Measurements from ENCODE around the gene OSBPL2.

The OSBPL2 gene

GRCh38 chr20:62237801-62238568 lies at the start of gene OSBPL2:
TSS of gene OSBPL2 (plus strand) at chr20:62238521. CDS start at chr20:62256185, 17,664 bp downstream.
- DNase-seq (ENCODE audit: low spot score) = peak; percentile 100

DNA sequence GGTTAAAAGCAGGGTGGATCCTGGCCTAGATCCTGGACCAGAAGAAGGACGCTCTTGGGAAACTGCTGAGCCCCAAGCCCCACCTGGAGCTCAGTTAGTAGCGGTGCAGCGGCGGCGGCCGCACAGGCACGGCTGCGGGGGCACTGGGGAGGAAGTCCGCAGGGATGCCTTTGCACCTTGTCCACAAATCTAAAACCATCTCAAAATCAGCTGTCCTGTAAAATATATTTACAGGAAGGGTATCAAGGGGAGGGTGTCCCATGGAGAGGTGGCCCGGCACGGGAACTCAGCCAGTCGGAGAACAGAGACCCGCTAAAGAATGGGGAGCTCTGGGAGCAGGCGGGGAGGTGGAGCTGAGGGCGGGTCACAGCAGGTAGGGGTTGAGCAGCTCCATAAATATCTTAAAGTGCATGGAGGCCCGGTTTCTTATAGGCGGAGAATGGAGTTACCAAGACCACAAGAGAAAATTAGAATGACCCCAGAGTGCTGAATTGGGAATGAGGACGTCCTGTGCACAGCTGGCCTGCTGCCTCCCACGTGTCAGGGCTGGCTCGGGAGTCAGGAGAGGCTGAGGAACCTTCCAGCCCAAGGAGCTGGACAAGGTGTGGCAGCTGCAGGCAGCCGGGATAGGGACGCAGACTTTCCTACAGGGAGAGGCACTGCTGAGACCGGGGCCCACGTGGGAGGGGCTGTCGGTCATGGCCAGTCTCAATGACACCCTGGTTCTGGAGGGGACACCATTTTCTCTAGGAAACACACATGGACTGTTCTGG lies 47.5 kb upstream of the OSBPL2 start:
- DNase-seq (ENCODE audit: low spot score) = no peak

DNA sequence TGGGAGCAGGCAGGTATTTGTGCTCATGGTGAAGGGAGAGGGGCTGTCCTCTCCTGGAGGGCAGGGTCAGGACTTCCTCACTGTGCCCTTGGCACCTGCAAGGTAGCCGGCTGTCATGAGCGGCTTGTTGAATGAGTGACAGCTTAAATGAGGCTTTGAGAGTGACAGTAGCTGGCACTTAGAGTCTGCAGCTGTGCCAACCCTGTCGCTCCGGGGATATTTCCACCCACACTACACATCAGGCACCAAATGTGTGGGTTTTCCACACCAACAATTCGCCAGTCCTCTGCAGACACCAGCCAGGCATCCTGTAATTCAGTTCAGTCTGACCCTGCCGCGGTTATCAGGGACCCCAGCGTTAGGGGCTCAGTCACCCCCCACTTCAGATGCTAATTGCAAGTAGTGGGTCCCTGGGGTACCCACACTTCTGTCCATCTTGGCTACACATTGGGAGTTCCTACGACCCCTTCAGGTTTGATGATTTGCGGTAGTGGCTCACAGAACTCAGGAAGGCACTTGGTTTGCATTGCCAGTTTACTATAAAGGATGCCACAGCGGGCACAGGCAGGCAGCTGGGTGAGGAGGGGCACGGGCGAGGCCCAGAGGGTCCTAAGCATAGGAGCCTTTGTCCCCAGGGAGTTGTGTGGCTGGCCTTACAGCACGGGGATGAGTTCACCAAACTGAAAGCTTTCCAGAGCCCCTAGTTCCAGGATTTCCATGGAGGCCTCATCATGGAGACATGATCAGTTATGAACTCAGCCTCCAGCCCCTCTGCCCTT lies 46.4 kb upstream of the OSBPL2 start:
- no peak for DNase-seq (ENCODE audit: low spot score)

DNA sequence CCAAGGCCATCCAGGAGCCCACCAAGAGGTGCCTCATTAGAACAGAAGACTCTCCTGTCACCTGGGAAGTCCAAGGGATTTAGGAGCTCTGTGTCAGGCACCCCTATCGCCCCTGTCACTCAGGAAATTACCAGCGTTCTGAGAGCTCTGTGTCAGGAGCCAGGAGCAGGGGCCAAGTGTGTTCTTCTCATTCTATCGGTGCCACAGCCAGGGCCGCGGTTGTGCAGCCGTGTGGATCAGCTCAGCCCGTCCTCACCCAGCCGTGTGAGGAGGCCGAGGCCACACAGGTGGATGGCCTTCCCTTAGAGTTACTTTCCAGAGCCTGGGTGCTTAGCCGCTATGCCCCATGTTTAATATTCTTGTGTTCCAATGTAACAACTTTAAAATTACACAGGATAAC lies 45.7 kb upstream of the OSBPL2 start:
- DNase-seq (ENCODE audit: low spot score) = no peak

DNA sequence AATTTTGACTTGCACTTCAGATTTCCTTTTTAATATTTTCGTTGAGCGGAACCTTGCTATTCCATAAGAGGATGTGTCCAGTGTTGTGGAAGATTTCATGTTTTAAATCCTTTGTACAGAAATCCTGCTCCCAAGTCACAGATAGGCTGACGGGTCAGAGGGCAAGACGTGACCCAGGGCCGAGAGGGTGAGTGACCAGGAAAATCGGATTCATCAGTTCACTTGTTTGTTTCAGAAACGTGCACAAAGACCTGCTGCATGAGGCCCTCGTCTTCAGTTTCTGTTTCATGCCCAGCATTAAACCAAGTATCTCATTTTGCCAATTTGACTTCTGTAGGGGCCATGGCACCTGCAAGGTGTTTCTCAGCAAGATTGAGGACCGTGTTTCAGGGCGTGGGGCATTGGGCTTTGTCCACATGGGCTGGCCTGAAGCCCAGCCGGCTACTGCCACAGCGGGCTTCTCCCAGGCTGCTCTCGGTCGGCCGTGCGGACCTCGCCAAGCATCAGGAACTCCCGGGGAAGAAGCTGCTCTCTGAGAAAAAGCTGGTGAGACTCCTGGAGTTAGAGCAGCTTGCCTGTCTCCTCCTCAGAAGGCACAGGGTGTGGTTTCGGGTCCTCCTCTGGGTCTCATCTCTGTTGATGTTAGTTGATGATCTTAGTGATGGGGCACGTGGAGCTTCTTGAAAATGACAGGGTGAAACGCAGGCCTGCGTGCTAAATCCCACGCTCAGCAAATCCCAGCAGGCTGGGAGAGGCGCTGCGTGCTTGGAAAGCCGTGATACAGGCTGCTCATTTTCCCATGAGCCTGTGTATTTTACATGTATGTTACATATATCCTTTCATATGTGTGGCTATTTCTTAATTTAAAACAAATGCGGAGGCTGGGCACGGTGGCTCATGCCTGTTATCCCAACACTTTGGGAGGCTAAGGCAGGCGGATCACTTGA lies 45.0 kb upstream of the OSBPL2 start:
- no peak for DNase-seq (ENCODE audit: low spot score)

DNA sequence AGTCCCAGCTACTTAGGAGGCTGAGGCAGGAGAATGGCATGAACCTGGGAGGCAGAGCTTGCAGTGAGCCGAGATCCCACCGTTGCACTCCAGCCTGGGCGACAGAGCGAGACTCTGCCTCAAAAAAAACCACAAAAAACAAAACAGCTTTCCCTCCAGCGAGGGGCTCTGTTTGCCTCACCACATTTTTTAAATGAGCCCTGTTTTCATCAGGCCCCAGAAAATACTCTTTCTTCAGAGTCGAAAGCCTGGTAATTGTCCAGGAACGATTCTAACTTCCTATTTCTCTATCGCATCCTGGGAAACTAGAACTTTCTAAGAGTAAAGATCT lies 43.3 kb upstream of the OSBPL2 start:
- no peak for DNase-seq (ENCODE audit: low spot score)

DNA sequence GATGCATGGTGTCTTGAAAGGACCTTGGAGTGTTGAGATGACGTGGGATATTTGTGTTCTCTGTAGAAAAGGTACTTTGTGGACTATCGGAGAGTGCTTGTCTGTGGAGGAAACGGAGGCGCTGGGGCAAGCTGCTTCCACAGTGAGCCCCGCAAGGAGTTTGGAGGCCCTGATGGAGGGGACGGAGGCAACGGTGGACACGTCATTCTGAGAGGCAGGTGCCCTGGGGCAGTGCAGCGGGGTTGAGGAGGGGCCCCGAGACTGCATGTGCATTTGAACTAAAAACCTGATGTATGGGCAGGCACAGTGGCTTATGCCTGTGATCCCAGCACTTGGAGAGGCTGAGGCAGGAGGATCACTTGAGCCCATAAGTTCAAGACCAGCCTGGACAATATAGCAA lies 42.6 kb upstream of the OSBPL2 start:
- no peak for DNase-seq (ENCODE audit: low spot score)

DNA sequence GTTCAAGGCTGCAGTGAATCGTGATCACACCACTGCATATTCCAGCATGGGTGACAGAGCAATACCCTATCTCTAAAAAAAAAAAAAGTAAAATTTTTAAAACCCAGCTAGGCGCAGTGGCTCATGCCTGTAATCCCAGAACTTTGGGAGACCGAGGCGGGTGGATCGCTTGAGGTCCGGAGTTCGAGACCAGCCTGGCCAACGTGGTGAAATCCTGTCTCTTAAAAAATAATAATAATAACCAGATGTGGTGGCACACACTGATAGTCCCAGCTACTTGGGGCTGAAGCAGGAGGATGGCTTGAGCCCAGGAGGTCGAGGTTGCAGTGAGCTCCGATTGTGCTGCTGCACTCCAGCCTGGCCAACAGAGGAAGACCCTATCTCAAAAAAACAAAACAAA lies 42.0 kb upstream of the OSBPL2 start:
- no peak for DNase-seq (ENCODE audit: low spot score)

DNA sequence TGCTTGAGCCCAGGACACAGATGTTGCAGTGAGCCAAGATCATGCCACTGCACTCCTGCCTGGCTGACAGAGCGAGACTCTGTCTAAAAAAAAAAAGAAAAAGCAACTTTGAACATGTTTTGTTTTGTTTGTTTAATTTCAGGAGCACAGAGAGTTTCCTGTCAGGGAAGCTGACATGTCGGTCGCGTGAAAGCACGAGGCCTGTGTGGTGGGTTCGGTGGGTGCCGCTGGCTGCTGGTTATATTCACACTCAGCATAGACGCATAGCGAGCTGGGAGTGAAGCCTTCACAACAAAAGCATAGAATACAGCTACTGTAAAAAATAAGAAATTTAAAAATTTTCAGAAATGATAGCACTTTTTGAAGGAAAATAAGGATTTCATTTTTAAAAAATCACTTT lies 41.0 kb upstream of the OSBPL2 start:
- DNase-seq (ENCODE audit: low spot score) = no peak

DNA sequence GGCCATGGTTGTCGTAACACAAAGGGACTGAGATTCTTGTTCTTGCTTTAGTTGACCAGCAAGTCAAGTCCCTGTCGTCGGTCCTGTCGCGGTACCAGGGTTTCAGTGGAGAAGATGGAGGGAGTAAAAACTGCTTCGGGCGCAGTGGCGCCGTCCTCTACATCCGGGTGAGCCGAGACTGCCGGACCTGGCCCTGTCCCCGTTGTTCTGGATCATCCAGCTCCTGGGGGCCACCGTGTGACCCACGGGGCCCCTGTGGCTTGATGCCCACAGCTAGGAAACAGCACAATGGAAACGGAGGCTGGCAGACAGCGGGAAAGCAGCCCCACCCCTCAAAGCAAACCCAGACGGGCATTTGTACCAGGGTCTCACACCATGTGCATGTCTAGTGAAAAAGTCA lies 40.5 kb upstream of the OSBPL2 start:
- no peak for DNase-seq (ENCODE audit: low spot score)

GRCh38 chr20:62198496-62198895 lies 39.8 kb upstream of the OSBPL2 start:
- DNase-seq (ENCODE audit: low spot score) = no peak

DNA sequence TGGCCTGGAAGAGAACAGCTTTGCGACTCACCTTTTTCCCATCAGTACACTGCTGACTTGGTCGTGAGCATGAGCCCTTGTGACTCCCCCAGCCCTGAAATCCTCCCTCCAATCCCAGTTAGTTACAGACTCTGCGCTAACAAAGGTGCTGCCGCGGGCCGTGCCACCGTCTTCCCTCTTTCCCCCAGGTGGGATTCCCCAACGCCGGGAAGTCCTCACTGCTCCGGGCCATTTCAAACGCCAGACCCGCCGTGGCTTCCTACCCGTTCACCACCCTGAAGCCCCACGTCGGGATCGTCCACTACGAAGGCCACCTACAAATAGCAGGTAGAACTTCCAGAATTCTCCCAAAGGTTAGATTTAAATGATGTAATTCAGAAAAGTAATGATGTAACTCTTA lies 39.4 kb upstream of the OSBPL2 start:
- no peak for DNase-seq (ENCODE audit: low spot score)

- no peak for DNase-seq (ENCODE audit: low spot score)
Observed at GRCh38 chr20:62200491-62201172, 37.7 kb upstream of the OSBPL2 start.

DNA sequence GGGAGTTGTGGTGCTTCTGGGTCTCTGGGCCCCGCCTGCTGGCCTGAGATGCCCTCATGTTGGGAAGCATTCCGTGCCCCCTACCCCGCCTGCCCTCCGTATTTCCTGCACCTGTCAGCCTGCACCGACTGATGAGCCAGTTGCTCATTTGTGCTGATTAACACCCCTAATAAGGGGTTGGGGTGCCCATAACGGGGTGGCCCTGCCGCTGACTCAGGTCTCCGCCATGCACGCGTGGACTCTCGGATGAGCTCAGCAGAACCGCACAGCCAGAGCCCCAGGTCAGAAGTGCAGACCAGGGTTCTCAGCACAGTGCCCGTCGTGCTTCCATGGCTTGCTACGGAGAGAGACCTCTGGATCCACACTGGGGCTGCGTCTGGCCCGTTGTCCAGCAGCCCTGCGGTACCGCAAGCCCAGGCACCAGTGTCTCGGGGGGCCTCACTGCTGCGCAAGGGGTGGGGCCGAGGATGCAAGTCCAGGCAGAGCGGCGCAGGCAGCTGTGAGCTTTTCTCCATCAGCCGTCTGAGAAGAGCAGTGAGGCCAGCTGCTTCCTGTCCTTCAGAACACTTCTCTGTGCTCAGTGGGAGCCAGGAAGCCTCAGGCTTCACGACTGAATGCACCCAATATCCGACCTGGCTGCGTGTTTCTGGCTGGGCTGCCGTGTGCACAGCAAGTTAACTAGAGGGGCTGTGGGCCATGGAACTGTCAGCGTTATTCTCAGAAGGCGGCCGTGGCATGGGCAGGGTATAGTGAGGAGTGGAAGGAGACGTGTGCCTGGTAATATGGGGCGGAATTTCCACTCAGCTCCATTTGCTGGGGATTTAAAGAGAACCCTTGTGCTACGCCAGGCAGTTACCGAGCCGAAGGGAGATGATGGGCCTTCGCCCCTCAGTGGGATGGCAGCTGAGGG lies 36.9 kb upstream of the OSBPL2 start:
- DNase-seq (ENCODE audit: low spot score) = no peak

DNA sequence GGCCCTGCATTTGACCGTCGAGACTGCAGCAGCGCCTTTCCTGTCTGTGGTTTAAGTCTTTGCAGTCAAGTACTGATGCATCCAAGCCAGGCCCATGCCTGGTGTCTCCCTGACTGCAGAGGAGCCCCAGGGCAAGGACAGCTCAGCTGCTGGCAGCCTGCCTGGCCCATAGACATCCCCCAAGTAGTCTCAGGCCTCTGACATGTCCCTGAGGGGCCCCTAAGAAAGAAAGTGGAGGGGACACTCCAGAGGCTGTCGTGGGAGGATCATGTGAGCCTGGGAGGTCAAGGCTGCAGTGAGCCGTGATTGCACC lies 36.3 kb upstream of the OSBPL2 start:
- DNase-seq (ENCODE audit: low spot score) = no peak

GRCh38 chr20:62202676-62203377 lies 35.5 kb upstream of the OSBPL2 start:
- DNase-seq (ENCODE audit: low spot score) = no peak

GRCh38 chr20:62203378-62204030 lies 34.8 kb upstream of the OSBPL2 start:
- DNase-seq (ENCODE audit: low spot score) = no peak

- DNase-seq (ENCODE audit: low spot score) = no peak
Observed at GRCh38 chr20:62205618-62206387, 32.5 kb upstream of the OSBPL2 start.
